ENCODE data around the gene EN1. TPM values are rescaled to one million over a fixed set of nuclear protein-coding genes. Genes with fewer than 3 reads are reported as not detected.
A peak's percentile ranks its signal among the peaks of the same experiment; 100 is the strongest.

Gene EN1
- total RNA-seq, 4 donors from 2014 or later, result 0.11 TPM; not detected in 3

DNA sequence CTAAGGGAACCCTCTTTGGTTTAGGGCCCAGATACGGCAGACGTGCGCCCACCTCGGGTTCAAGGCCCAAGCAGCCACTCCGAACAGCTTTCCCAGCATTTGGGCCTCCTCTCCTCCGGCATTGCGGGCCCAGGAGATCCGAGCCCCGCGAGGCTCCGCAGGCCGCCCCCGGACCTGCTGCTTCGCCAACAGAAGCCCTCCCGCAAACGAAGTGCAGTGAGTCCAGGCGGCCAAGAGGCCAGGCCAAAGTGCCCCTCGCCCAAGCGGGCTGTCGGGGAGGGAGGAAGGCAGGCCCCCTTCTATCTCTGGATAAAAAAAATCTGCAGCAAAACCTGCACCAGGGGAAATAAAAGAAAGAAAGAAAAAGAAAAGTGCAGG is 6.0 kb downstream of the EN1 start:
- no peaks in the 10 kb centered on the region for H3K36me3 ChIP-seq
- DNase-seq, result no peak
- no peak overlapping the region for H3K27ac ChIP-seq
- peaks cover 16 to 28% of the 10 kb centered on the region in 2 donors for H3K4me1 ChIP-seq
- WGBS, 2 donors, result 24 to 38% methylated on average over 13 to 20 of the region's 20 CpGs
- peaks cover 62% of the 10 kb centered on the region for H3K27me3 ChIP-seq
- no peak for TF ChIP-seq POLR2A (IDR thresholded peaks at IDR 0.05)
- TF ChIP-seq, protein P1, sequence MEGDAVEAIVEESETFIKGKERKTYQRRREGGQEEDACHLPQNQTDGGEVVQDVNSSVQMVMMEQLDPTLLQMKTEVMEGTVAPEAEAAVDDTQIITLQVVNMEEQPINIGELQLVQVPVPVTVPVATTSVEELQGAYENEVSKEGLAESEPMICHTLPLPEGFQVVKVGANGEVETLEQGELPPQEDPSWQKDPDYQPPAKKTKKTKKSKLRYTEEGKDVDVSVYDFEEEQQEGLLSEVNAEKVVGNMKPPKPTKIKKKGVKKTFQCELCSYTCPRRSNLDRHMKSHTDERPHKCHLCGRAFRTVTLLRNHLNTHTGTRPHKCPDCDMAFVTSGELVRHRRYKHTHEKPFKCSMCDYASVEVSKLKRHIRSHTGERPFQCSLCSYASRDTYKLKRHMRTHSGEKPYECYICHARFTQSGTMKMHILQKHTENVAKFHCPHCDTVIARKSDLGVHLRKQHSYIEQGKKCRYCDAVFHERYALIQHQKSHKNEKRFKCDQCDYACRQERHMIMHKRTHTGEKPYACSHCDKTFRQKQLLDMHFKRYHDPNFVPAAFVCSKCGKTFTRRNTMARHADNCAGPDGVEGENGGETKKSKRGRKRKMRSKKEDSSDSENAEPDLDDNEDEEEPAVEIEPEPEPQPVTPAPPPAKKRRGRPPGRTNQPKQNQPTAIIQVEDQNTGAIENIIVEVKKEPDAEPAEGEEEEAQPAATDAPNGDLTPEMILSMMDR (IDR thresholded peaks at IDR 0.05), result no peak
- intact Hi-C loops (cut with DNase I), result no loop called here
- no peaks in the 10 kb centered on the region for H3K9me3 ChIP-seq
- no peak overlapping the region for H3K4me3 ChIP-seq (replicated peaks in 1 of 3)

DNA sequence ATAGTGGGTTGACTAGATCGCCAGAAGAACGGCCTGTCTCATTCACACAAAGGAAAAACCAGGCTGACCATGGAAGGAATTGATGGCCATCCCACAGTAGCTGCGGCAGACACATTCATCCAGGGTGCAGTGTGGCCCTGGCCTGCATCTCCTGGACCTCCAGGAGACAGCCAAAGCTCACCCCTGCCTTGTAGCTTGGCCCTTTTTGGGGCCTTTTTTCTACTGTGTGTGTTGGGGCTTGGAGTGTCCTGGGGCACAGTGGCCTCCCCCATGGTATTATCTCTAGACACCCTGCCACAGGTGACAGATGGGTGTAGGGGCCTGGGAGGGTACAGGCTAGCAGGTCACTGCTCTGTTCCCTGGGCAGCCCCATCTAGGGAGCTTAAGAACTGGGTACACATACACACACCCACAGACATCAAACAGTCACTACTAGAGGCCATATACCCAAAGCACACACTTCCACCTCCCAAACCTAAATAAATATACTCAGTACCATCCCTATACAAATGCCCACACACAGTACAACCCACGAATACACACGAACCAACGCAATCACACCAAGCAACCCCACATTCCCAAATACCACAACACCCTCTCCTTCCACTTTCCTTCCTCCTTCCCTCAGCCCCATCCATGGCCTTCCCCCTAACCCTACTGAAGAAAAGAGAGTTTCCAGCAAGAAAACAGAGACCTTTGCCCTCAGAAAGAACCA is 8.6 kb downstream of the EN1 start:
- H3K4me1 ChIP-seq, result peaks cover 27 to 35% of the 10 kb centered on the region in 2 donors
- 45 to 59% methylated on average over 6 of the region's 6 CpGs for WGBS, 2 donors
- no peaks in the 10 kb centered on the region for H3K36me3 ChIP-seq
- no peak for TF ChIP-seq POLR2A (IDR thresholded peaks at IDR 0.05)
- TF ChIP-seq, protein P1 (IDR thresholded peaks at IDR 0.05), result no peak
- no peak overlapping the region for H3K4me3 ChIP-seq (replicated peaks in 1 of 3)
- H3K27ac ChIP-seq, result no peak overlapping the region
- H3K27me3 ChIP-seq, result peaks cover 54% of the 10 kb centered on the region
- DNase-seq, result no peak
- H3K9me3 ChIP-seq, result no peaks in the 10 kb centered on the region
- intact Hi-C loops (cut with DNase I), result no loop called here

DNA sequence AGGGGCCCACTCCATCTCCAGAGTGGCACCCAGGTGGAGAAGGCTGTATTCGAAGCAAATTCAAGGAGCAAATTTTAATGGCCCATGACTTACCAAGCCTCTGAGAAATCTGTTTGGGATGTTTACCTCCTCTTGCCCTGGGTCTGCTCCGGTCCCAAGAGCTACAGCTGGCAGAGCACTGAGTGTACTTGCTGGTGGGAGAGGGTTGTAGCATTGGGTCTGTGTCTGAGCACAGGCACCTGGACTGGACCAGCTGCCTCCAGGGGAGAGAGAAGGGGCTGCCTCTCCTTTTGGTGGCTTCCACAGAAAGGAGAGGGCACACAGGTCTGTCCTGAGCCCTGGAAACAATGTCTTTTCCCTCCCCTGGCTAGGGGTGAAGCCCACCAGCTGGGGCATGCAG is 9.8 kb downstream of the EN1 start:
- TF ChIP-seq POLR2A (IDR thresholded peaks at IDR 0.05), result no peak
- TF ChIP-seq, protein P1 (IDR thresholded peaks at IDR 0.05), result no peak
- DNase-seq, result no peak
- no peak overlapping the region for H3K4me3 ChIP-seq (replicated peaks in 1 of 3)
- H3K27ac ChIP-seq, result no peak overlapping the region
- no peaks in the 10 kb centered on the region for H3K9me3 ChIP-seq
- no peaks in the 10 kb centered on the region for H3K36me3 ChIP-seq
- intact Hi-C loops (cut with DNase I), result no loop called here
- H3K4me1 ChIP-seq, result peaks cover 21 to 27% of the 10 kb centered on the region in 2 donors
- 26% methylated on average over 2 of the region's 2 CpGs; no CpG with 5 or more reads in 1 of the 2 donors for WGBS, 2 donors
- H3K27me3 ChIP-seq, result peaks cover 48% of the 10 kb centered on the region

DNA sequence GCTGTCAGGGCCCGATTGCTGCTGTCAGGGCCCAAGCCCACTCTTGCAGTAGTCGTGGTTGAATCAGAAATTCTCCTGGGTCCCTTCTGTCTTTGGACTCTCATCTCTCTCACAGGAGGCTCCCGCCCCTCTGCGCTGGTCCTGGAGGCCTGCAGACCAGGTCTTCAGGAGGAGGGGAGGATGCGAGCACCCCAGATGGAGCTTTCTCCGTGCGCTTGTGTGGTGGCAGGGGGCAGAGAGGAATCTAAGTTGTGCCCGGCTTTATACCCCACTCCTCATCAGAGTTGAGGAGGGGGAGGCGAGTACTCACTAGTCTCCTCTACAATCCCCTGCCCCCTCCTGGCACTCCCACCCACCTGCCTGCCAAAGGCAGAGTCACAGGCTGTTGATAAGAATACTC is 10.4 kb downstream of the EN1 start:
- TF ChIP-seq, protein P1 (IDR thresholded peaks at IDR 0.05), result no peak
- no peak for TF ChIP-seq POLR2A (IDR thresholded peaks at IDR 0.05)
- intact Hi-C loops (cut with DNase I), result no loop called here
- Histone ChIP-seq H3K4me1 (peaks cover 15 to 22% of the 10 kb centered on the region in 2 donors), H3K9me3 (no peaks in the 10 kb centered on the region), H3K36me3 (no peaks in the 10 kb centered on the region), H3K4me3 (replicated peaks in 1 of 3) (no peak overlapping the region), H3K27ac (no peak overlapping the region), H3K27me3 (peaks cover 45% of the 10 kb centered on the region)
- 3 to 23% methylated on average over 8 to 9 of the region's 9 CpGs for WGBS, 2 donors
- no peak for DNase-seq

DNA sequence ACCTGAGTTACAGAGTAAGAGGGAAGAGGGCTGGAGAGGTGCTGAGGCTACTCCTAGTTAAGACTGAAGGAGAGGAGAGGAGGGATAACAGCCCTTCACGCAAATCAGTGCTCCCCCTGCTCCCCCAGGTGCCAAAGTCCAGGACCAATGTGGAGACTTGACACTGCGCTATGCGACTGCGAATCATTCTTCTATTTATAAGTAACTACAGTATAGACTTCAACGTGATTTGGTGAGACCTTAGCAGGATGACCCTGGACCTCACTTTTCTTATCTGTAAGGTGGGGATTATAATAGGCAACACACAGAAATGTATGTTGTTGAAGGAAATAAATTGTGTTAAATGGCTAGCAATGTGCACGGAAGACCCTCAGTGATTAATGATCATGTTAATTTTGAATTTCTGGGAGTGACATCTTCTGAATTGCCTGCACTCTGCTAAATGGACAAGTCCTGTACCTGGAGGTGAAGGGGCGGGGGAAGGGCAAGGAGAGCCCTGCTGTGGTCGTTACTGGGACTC is 11.0 kb downstream of the EN1 start:
- 6 to 11% methylated on average over 8 of the region's 8 CpGs for WGBS, 2 donors
- intact Hi-C loops (cut with DNase I), result no loop called here
- Histone ChIP-seq H3K4me3 (replicated peaks in 1 of 3) (peak overlapping the region in 1 of 3 donors; percentile 28), H3K4me1 (peaks cover 11 to 17% of the 10 kb centered on the region in 2 donors), H3K36me3 (no peaks in the 10 kb centered on the region), H3K27me3 (peaks cover 41% of the 10 kb centered on the region), H3K27ac (no peak overlapping the region), H3K9me3 (no peaks in the 10 kb centered on the region)
- no peak for DNase-seq
- TF ChIP-seq, protein P1 (IDR thresholded peaks at IDR 0.05), result no peak
- no peak for TF ChIP-seq POLR2A (IDR thresholded peaks at IDR 0.05)
